ENCODE measurements around the gene AKNAD1.

GRCh38 chr1:108831225-108831624 is 25.7 kb downstream of the AKNAD1 start:
- TF ChIP-seq POLR2AphosphoS5 (IDR thresholded peaks at IDR 0.05; ENCODE audit: borderline replicate concordance, low read depth, low read length) (no peak), EZH2 (IDR thresholded peaks at IDR 0.05) (no peak), FOXP2 (optimal IDR thresholded peaks at IDR 0.05; ENCODE audit: control extremely low read depth, extremely low read length, insufficient read depth) (no peak)

All from SK-N-MC (cell line).